GM12878 (cell line): ENCODE results near the gene NEUROG2. TPM values are rescaled to one million over a fixed set of nuclear protein-coding genes. Genes with fewer than 3 reads are reported as not detected.

ENCODE experiments used
- ATAC-seq: fragments of 200-7000 bp; cut with Tn5 transposase; 3 replicates; pipeline ENCODE4 v1.9.1; 2020; ENCODE audit warnings: mild to moderate bottlenecking, moderate library complexity
- BruUV-seq: library from RNA; stranded (reverse); fragments of 400-500 nt; replicated peaks from 2 replicates; lab custom pipeline; 2021; lab: Mats Ljungman, UMichigan
- CTCF ChIA-PET: fragments of 300-600 bp; sonication (Branson Sonifier 250); formaldehyde crosslinking; extraction: SDS; loops from one replicate; lab custom pipeline; 2021; ENCODE audit warnings: inconsistent platforms; lab: Yijun Ruan, JAX
- POLR2A ChIA-PET: fragments of 350-600 bp; formaldehyde crosslinking; extraction: SDS; loops from one replicate; lab custom pipeline; 2021; ENCODE audit warnings: inconsistent platforms; lab: Charles Lee
- RAD21 ChIA-PET: fragments of 300-600 bp; sonication (Branson Sonifier 250); formaldehyde crosslinking; loops from one replicate; lab custom pipeline; 2023; ENCODE audit warnings: antibody characterized with exemption; ENCODE audit not compliant: unreplicated experiment; lab: Charles Lee
- SMC1A ChIA-PET: fragments of 300-600 bp; sonication (Branson Sonifier 250); formaldehyde crosslinking; loops from one replicate; lab custom pipeline; 2023; ENCODE audit not compliant: unreplicated experiment, uncharacterized antibody; lab: Charles Lee
- DNase-seq: peaks from one replicate; pipeline ENCODE4 v3.0.0-alpha.2; 2011; ENCODE audit warnings: low read depth, low spot score
- FAIRE-seq: peaks from 3 replicates; lab custom pipeline; 2011; peaks lifted over from hg19 to GRCh38; lab: Jason Lieb, UNC
- H2AFZ ChIP-seq: 2 replicates; pipeline ENCODE4 v1.6.0; 2011; ENCODE audit warnings: low read depth, low read length, control low read depth; ENCODE audit not compliant: control insufficient read depth
- H3K27ac ChIP-seq: 2 replicates; pipeline ENCODE4 v1.5.1; 2011; ENCODE audit warnings: control low read depth; ENCODE audit not compliant: control insufficient read depth, insufficient read depth
- H3K27me3 ChIP-seq, 2 experiments: replicated peaks in 1 of 2; 2 replicates each; pipeline versions ENCODE4 v1.6.0 to v1.6.1; 2011; ENCODE audit warnings: low read length in 1 of 2; ENCODE audit not compliant: control insufficient read depth in 2 of 2, insufficient read depth in 2 of 2
- H3K36me3 ChIP-seq, 2 experiments: 2 replicates each; pipeline ENCODE4 v1.5.1; 2011; ENCODE audit warnings: low read length in 1 of 2; ENCODE audit not compliant: control insufficient read depth in 2 of 2, insufficient read depth in 2 of 2
- H3K4me1 ChIP-seq: 2 replicates; pipeline ENCODE4 v1.6.1; 2011; ENCODE audit warnings: mild to moderate bottlenecking, low read length, moderate library complexity, mixed read lengths; ENCODE audit not compliant: control insufficient read depth, insufficient read depth
- H3K4me2 ChIP-seq: 2 replicates; pipeline ENCODE4 v1.6.0; 2011; ENCODE audit warnings: control low read depth; ENCODE audit not compliant: control insufficient read depth, insufficient read depth
- H3K4me3 ChIP-seq: fragments of 200-600 bp; sonication (generic); 2 replicates; pipeline ENCODE4 v1.5.1; 2016
- H3K79me2 ChIP-seq: 2 replicates; pipeline ENCODE4 v1.6.0; 2011; ENCODE audit warnings: low read length; ENCODE audit not compliant: control insufficient read depth, insufficient read depth
- H3K9ac ChIP-seq: 2 replicates; pipeline ENCODE4 v1.8.0; 2011; ENCODE audit warnings: low read length, control low read depth, mixed read lengths; ENCODE audit not compliant: control insufficient read depth, insufficient read depth
- H3K9me3 ChIP-seq: replicated peaks from 3 replicates; pipeline ENCODE4 v1.5.1; 2011; ENCODE audit warnings: mild to moderate bottlenecking, low read length; ENCODE audit not compliant: control insufficient read depth, insufficient read depth
- H4K20me1 ChIP-seq: 2 replicates; pipeline ENCODE4 v1.6.0; 2011; ENCODE audit not compliant: control insufficient read depth, insufficient read depth
- BMI1 ChIP-seq: fragments of 450-650 bp; IDR thresholded peaks from 2 replicates; pipeline ENCODE4 v1.6.1; 2016; ENCODE audit warnings: mild to moderate bottlenecking, moderate library complexity, borderline replicate concordance
- E2F8 ChIP-seq: fragments of 450-650 bp; IDR thresholded peaks from 2 replicates; pipeline ENCODE4 v1.6.1; 2018; ENCODE audit warnings: mild to moderate bottlenecking, low read depth, moderate library complexity; ENCODE audit not compliant: partially characterized antibody
- IRF5 ChIP-seq: fragments of 450-650 bp; IDR thresholded peaks from 2 replicates; pipeline ENCODE4 v1.6.1; 2017; ENCODE audit warnings: borderline replicate concordance
- MYC ChIP-seq: IDR thresholded peaks from 2 replicates; pipeline ENCODE4 v1.6.1; 2011; ENCODE audit warnings: mild to moderate bottlenecking, low read length, moderate library complexity, inconsistent platforms; ENCODE audit not compliant: insufficient read depth, insufficient replicate concordance, insufficient read length, severe bottlenecking
- POLR2AphosphoS2 ChIP-seq: IDR thresholded peaks from 2 replicates; pipeline ENCODE4 v1.6.1; 2011; ENCODE audit warnings: low read depth, mild to moderate bottlenecking, low read length, improper control_type of control experiment, moderate library complexity
- RAD21 ChIP-seq: IDR thresholded peaks from 2 replicates; pipeline ENCODE4 v1.6.1; 2011; ENCODE audit warnings: mild to moderate bottlenecking, low read depth, low read length, moderate library complexity; ENCODE audit not compliant: insufficient read depth
- RB1 ChIP-seq: fragments of 450-650 bp; formaldehyde crosslinking; IDR thresholded peaks from 2 replicates; pipeline ENCODE4 v1.6.1; 2017; ENCODE audit warnings: mild to moderate bottlenecking, borderline replicate concordance
- RFX5 ChIP-seq: IDR thresholded peaks from 2 replicates; pipeline ENCODE4 v1.6.1; 2011; ENCODE audit warnings: low read depth, low read length, improper control_type of control experiment
- SMAD1 ChIP-seq: fragments of 450-650 bp; IDR thresholded peaks from 2 replicates; pipeline ENCODE4 v1.6.1; 2018; ENCODE audit warnings: mild to moderate bottlenecking, low read depth; ENCODE audit not compliant: partially characterized antibody
- SMC3 ChIP-seq: IDR thresholded peaks from 2 replicates; pipeline ENCODE4 v1.6.1; 2011; ENCODE audit warnings: low read length, improper control_type of control experiment, borderline replicate concordance
- SRF ChIP-seq, 2 experiments: IDR thresholded peaks; 2 replicates each; pipeline ENCODE4 v1.6.1; 2011; ENCODE audit warnings: low read depth in 2 of 2, low read length in 2 of 2, mild to moderate bottlenecking in 1 of 2, moderate library complexity in 1 of 2
- ZBTB40 ChIP-seq: fragments of 450-650 bp; IDR thresholded peaks from 2 replicates; pipeline ENCODE4 v1.6.1; 2016; ENCODE audit warnings: mild to moderate bottlenecking, moderate library complexity, borderline replicate concordance
- ZNF24 ChIP-seq: fragments of 450-650 bp; IDR thresholded peaks from 2 replicates; pipeline ENCODE4 v1.6.1; 2017; ENCODE audit warnings: antibody characterized with exemption, mild to moderate bottlenecking
- in situ Hi-C: fragments of 300-500 bp; cut with MboI; formaldehyde crosslinking; loops from 9 replicates; pipeline ENCODE4 v1.14.3; 2018; ENCODE audit warnings: mixed read lengths
- intact Hi-C: fragments of 100-400 bp; cut with micrococcal nuclease; formaldehyde crosslinking; loops from one replicate; pipeline ENCODE4 v1.14.2; 2022; ENCODE audit not compliant: unreplicated experiment
- polyA plus RNA-seq, 11 experiments: library from polyadenylated mRNA; depleted of rRNA in 4 of 11; unstranded in 6 of 11; stranded (reverse) in 5 of 11; fragments of >200 nt; fragmentation: Nextera tagmentation in 4 of 11; fragmentation: Illumina TruSeq in 1 of 11; extraction: Ambion mirVana in 4 of 11; extraction: Trizol in 1 of 11; gene quantifications; 1 replicate in 1 of 11; 2 replicates in 10 of 11; pipeline versions ENCODE4 v1.2.1 to v1.2.3, GENCODE V29; 2011 to 2016; ENCODE audit warnings: inconsistent platforms in 2 of 11, missing spikeins in 2 of 11, low read depth in 1 of 11
- total RNA-seq, 4 experiments: library from RNA; depleted of rRNA in 3 of 4; stranded (reverse); fragments of >200 nt in 3 of 4; fragmentation: Illumina TruSeq in 1 of 4; extraction: Trizol in 1 of 4; gene quantifications; 2 replicates each; pipeline versions ENCODE4 v1.2.1 to v1.2.3, GENCODE V29; 2013 to 2021

The NEUROG2 gene
- total and polyA plus RNA-seq, 10 of the 15 experiments (the other 5 are each of a cell fraction or from before 2014, with no cell fraction given), result 0.53 to 3.3 (median 1.1) TPM

GRCh38 chr4:112472318-112472717 is 43.7 kb downstream of the NEUROG2 start:
- no peak for DNase-seq
- Histone ChIP-seq H3K36me3 (no peaks in the 10 kb centered on the region), H3K27ac (no peak overlapping the region), H3K27me3 (no peaks in the 10 kb centered on the region), H3K9ac (no peak overlapping the region), H3K4me2 (no peak overlapping the region), H3K4me3 (no peak overlapping the region), H3K9me3 (no peaks in the 10 kb centered on the region), H4K20me1 (no peaks in the 10 kb centered on the region), H3K4me1 (no peaks in the 10 kb centered on the region), H3K79me2 (no peaks in the 10 kb centered on the region), H2AFZ (no peak overlapping the region)
- ChIA-PET RAD21 (no interaction called here), SMC1A (no interaction called here), POLR2A (no interaction called here), CTCF (no interaction called here)
- FAIRE-seq, result no peak
- BruUV-seq, result no TSS peak
- intact Hi-C loops (no loop called here), in situ Hi-C loops (no loop called here)
- ATAC-seq, result no peak
- TF ChIP-seq E2F8, result no peak
- TF ChIP-seq ZBTB40, result no peak
- TF ChIP-seq POLR2AphosphoS2, result no peak
- TF ChIP-seq SRF (IDR thresholded peaks at IDR 0.05; ENCODE audit: low read depth in 2 of 2, low read length in 2 of 2), result no peak
- TF ChIP-seq SMAD1, result no peak
- TF ChIP-seq BMI1, result no peak
- no peak for TF ChIP-seq RB1
- TF ChIP-seq IRF5, result no peak
- no peak for TF ChIP-seq SMC3
- TF ChIP-seq RAD21, result no peak
- TF ChIP-seq ZNF24, result no peak
- no peak for TF ChIP-seq RFX5
- TF ChIP-seq MYC, result no peak
